Renal pelvis (tissue), 12 donors: ENCODE measurements around the gene TAC4. TPM values are rescaled to one million over a fixed set of nuclear protein-coding genes. Genes with fewer than 3 reads are reported as not detected.

Experiments used
- DNase-seq: peaks from one replicate; pipeline ENCODE4 v3.0.0-alpha.2; 2013
- long read RNA-seq, 16 experiments: transcript quantifications; one replicate each; lab custom pipeline, GENCODE V29; 2026
- polyA plus RNA-seq, 3 donors: library from polyadenylated mRNA; unstranded; fragments of 120-200 nt; gene quantifications; one replicate each; pipeline ENCODE4 v1.2.1, GENCODE V29; 2013; ENCODE audit not compliant: insufficient read length in 3 of 3

Gene TAC4, protein sequence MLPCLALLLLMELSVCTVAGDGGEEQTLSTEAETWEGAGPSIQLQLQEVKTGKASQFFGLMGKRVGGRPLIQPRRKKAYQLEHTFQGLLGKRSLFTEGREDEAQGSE
- 1 to 10 TPM in 1 of 3 donors, under 1 TPM in 1, not detected in 1; 0.16 to 1.5 TPM for polyA plus RNA-seq
- long read RNA-seq, donor 1: 0 reads
- long read RNA-seq, donor 2: 0 reads
- long read RNA-seq, donor 3: 0 reads
- long read RNA-seq, donor 4: 0 reads
- long read RNA-seq, donor 5: 0 reads
- long read RNA-seq, donor 6: 0 reads
- long read RNA-seq, donor 7: 0 reads
- long read RNA-seq, donor 8: 0 reads
- long read RNA-seq, donor 9: 0 reads
- long read RNA-seq, donor 10: 0 reads
- long read RNA-seq, donor 11: 0 reads
- long read RNA-seq, donor 12: 0 reads
- long read RNA-seq, donor 13: 0 reads
- long read RNA-seq, donor 14: 0 reads
- long read RNA-seq, donor 15: 0 reads
- long read RNA-seq, donor 16: 0 reads

DNA sequence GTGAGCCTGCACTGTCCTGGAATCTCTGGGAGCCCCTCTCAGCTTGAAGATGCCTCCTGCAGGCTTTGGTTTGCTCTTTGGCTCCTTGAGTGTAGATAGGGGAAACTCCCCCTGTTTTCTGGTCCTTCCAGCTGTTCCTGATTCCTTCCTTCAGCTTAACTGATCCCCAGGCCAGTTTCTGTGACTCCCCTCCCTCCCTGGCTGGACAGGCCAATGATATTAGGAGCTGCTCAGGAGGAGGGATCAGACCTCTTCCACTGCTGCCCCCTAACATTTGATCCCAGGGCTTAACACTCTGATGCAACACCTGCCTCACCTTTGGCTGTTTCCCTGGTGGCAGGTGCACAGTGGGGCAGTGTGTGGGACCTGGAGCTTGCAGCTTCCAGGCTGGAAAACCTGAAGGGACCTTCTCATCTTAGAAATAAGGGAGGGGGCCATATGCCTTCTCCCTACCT, at the start of gene TAC4:
TSS of gene TAC4 (minus strand) at position 51 of the 455 bp plus-strand sequence. CDS start 52 bp downstream, outside the sequence.
- DNase-seq: no peak

GRCh38 chr17:49896860-49897259, 49.0 kb upstream of the TAC4 start:
- DNase-seq: no peak

- no peak for DNase-seq
Measured at GRCh38 chr17:49896222-49896621, 48.4 kb upstream of the TAC4 start.

DNA sequence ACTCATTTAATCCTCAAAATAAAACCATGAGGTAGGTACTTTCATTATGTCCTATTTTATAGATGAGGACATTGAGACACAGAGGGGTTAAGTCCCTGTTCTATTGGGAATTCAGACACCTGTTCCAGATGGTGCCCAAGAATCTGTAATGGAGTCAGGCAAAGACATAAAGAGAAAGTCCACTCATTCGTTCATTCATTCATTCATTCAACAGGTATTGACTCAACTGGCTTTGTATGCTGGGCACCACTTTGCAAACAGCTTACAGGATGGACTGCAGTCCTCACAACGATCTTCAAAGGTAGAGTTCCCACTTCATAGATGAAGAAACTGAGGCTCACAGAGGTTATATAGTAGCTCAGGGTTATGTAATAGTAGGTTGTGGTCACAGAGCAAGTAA, 47.9 kb upstream of the TAC4 start:
- DNase-seq: no peak

DNA sequence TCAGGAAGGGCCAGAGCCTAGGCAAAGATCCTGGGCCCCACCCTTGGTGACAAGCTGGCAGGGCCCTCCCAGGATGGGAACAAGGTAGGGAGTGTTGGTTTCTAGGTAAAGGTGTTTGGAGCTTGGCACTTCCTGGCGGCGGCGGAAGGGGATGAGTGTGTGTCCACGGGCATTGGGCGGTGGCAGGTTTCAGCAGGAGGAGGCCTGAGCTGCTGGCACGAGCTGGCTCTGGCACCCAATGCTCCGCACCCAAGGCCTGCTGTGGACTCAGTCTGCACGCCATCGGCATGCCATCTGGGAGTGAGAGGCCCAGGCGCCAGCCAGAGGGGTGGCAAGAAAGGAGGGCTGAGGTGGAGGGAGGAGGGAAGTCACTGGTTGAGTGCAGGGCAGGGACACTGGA, 46.9 kb upstream of the TAC4 start:
- no peak for DNase-seq

DNA sequence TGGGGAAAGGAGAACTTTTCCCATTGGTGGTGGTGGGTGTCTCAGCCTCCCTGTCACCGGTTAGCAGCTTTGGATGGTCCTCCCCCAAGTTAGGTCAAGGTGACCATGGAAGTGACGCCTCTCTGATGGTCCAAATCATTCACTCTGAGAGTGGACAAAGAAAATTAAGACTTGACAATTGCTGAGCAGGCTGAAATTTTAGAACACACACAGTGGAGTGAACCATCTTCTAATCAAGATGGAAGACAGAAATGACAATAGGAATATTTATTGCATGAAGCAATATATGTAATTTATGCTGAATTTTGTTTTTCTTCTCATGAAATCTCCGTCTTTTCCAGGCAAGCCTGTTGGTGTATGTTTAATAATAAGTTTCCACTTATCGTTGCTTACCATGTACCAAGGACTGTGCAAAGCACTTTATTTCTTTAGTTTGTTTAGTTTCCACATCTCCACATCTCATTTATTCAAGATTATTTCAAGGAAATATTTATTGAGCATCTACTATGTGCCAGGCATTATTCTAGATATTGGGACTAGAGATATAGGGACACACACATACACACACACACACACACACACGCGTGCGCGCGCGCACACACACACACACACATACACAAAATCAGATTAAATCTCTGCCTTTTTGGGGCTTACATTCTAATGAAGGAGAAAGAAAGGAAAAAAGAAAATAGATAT, 44.0 kb upstream of the TAC4 start:
- DNase-seq: no peak

- no peak for DNase-seq
Measured at GRCh38 chr17:49891271-49891670, 43.4 kb upstream of the TAC4 start.

- DNase-seq: no peak
Measured at GRCh38 chr17:49890852-49891251, 43.0 kb upstream of the TAC4 start.

DNA sequence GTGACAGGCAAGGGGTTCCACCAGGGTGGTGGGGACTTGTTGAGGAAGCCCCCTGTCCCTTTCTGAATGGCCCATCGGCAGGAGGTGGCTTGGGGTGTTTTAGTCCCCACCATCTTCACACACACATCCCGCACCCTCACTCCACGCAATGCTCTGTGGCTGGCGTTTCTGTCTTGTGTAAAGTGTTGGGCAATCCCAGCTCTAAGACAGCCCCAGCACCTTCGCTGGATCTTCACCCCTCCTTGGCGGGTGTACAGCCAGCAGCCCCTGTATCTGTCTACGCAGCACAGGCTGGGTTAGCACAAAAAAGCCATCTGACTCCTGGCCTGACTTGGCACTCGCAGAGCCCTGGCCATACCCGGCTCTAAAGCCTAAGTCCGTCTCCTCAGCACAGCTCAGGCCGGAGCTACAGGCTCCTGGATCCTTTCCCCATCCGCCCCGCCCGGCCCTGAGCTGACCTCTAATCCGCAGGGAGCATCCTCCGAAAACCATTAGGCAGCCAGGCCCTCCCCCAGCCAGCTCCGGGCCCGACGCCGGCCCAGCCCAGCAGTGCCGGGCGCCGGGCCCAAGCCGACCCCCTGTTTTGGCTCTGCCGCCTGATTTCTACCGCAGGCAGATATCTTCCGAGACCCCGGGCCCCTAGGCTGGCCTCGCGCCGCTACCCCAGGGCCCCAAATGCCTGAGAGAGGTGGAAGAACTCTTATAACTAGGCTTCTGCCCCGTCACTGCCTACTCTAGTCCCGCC, 42.4 kb upstream of the TAC4 start:
- DNase-seq: no peak

DNA sequence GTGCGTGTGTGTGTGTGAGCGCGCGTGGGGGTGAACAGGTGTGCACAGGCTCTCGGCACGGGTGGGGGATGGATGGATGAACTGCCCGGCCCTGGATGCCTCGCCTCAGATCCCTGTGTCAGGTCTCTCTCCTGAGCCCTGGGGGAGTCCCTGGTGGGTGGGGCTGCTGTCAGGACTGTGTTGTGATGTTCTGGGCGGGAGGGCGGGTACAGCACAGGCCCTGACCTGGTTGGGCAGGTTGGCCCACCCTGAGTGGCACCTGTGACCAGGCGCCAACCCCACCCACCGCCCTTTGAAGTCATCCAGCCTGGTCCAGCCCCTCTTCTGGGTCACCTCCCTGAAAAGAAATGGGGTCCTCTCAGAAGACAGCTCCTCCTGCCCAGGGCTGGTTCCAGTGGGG, 41.6 kb upstream of the TAC4 start:
- DNase-seq: no peak

DNA sequence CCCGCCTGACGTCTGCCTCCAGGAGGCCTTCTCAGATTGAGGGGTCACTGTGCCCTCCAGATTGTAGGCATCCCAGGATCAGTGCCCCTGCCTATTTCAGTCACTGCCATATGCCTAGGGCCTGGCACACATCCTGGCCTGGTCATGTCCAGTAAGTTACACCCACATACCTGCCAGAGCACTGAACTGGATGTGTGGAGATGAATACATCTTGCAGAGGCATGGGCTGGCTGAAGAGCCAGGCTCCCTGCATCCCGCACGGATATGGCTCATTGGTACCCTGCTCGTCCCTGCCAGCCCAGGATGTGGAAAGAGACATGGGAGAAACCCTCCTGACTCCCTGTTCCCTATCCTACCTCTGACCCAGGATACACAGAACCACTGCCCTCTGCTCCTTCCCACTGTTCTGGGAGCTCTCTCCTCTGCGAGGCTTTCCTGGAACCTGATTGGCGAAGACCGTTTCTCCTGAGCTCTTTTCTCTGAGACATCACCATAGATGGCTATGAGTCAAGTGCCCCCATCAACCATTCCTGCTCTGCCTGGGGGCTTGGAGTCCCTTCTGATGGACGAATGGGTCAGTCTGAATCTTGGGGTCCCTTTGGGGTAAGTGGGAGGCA, 40.0 kb upstream of the TAC4 start:
- no peak for DNase-seq

GRCh38 chr17:49887086-49887743, 39.3 kb upstream of the TAC4 start:
- DNase-seq: peak; percentile 72

- no peak for DNase-seq
Measured at GRCh38 chr17:49886036-49886435, 38.2 kb upstream of the TAC4 start.

- no peak for DNase-seq
Measured at GRCh38 chr17:49882434-49882833, 34.6 kb upstream of the TAC4 start.

- DNase-seq: no peak
Measured at GRCh38 chr17:49881054-49881402, 33.2 kb upstream of the TAC4 start.

GRCh38 chr17:49880291-49881053, 32.6 kb upstream of the TAC4 start:
- DNase-seq: peak; percentile 73

DNA sequence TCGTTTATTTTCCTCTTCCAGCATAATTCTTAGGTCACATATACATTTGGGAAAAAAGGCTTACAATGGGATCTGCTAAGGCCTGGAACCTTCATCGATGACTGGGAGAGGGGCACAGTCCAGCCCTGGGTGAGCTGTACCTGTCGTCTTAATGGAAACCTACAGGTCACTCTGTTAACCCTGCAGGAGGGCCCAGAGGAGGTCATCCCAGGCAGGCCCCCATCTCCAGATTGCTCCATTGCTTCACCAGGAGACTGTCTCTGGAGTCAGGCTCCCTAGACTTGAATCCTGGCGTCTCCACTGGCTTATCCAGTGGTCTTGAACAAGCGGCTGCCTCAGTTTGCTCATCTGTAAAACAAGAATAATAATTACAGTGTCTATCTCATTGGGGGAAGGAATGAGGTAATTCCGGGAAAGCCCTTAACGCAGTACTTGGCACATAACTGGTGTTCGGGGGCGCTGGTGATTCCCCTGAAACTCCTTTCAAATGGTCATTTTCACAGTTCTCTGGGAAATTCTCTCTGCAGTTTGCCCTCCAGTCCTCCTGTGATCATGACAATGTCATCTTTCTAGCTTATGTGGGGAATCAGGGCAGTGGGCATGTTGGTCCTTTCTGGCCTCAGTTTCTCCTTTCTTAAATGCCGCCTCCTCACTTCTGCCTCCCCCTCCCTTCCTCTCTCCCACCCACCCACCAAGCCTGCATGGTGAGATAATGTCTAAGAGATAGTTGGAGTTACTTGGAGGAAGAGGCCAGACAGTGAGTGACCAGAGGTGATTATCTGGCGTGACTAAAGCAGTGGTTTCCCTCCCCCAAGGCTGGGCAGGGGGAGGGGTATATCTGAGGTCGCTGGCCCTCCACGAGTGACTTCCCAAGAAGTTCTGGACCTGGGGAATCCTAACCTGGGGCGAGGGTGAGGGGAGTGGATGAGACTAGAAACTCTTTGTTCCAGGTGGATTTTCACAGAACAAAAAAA, 31.3 kb upstream of the TAC4 start:
- no peak for DNase-seq

DNA sequence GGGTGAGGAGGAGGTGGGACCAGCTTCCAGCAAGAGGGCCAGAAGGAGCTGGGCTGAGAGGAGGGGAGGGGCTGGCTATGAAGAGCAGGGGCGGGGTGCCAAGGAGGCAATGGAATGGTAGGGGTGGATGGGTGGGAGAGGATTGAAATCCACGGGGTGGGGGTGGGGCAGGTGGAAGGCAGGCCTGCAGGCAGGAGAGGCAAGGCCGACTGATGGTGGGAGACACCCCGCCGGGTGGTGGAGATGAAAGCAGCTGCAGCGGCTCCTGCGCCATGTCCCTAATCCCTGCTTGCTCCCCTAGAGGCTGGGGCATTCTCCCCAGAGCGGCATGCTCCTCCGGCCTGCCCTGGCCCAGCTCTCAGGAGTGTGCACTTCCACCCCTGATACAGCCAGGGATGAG, 27.8 kb upstream of the TAC4 start:
- no peak for DNase-seq

DNA sequence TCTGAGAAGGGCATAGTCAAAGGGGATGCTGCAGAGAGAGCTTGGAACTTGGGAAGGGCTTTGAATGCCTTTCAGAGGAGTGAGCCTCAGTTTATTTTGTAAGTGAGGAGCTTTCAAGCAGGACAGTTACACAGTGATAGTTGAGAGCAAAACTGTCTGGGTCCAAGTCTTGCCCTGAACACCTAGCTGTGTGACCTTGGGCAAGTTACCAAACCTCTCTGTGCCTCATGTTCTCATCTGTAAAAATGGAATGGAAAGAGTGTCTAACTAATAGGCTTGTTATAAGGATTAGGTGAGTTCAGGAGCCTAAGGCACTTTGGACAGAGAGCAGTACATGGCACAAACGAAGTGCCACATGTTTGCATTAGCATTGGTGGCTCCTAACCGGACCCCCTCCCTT, 27.0 kb upstream of the TAC4 start:
- DNase-seq: no peak

DNA sequence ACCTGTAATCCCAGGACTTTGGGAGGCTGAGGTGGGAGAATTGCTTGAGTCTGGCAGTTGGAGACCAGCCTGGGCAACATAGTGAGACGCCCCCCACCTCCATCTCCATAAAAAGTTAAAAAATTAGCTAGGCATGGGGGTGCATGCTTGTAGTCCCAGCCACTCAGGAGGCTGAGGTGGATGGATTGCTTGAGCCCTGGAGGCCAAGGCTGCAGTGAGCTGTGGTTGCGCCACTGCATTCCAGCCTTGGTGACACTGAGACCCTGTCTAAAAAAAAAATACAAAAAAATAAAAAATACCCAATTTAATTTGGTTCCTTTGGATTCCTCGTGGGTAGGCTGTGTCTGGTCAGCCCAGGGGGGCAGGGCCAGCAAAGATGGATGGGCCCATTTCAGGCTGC, 26.1 kb upstream of the TAC4 start:
- DNase-seq: no peak
